HepG2 (cell line): ENCODE measurements around the gene ZFAND2A. TPM values are rescaled to one million over a fixed set of nuclear protein-coding genes. Genes with fewer than 3 reads are reported as not detected.

Experiments
- HDAC1 ChIP-seq: sonication (generic); formaldehyde crosslinking; IDR thresholded peaks from 2 replicates; pipeline ENCODE4 v1.5.1; 2020; ENCODE audit warnings: mild to moderate bottlenecking, missing genetic modification reagents
- SIX1 ChIP-seq: sonication (generic); formaldehyde crosslinking; IDR thresholded peaks from 2 replicates; pipeline ENCODE4 v1.4.0; 2020; ENCODE audit warnings: missing genetic modification reagents, borderline replicate concordance
- YEATS4 ChIP-seq: sonication (generic); formaldehyde crosslinking; IDR thresholded peaks from 2 replicates; pipeline ENCODE4 v1.4.0; 2020; ENCODE audit warnings: missing genetic modification reagents, borderline replicate concordance
- YY1 ChIP-seq: IDR thresholded peaks from 2 replicates; pipeline ENCODE4 v1.6.1; 2011; ENCODE audit warnings: low read length, low read depth, moderate library complexity, mild to moderate bottlenecking; ENCODE audit not compliant: insufficient read depth, insufficient replicate concordance
- ZNF777 ChIP-seq: sonication (generic); formaldehyde crosslinking; IDR thresholded peaks from 2 replicates; pipeline ENCODE4 v1.4.0; 2020; ENCODE audit warnings: missing genetic modification reagents
- polyA plus RNA-seq, 8 experiments: library from polyadenylated mRNA; depleted of rRNA in 3 of 8; stranded (reverse) in 7 of 8; unstranded in 1 of 8; fragments of >200 nt; fragmentation: Illumina TruSeq in 4 of 8; extraction: Trizol in 4 of 8; gene quantifications; 2 replicates each; pipeline versions ENCODE4 v1.2.1 to v1.2.3, GENCODE V29; 2011 to 2016; ENCODE audit warnings: low read depth in 4 of 8, missing spikeins in 1 of 8, mixed read lengths in 1 of 8; ENCODE audit not compliant: insufficient read depth in 1 of 8
- total RNA-seq, 5 experiments: library from RNA; depleted of rRNA; stranded (reverse); fragments of >200 nt; fragmentation: Illumina TruSeq; extraction: Trizol; gene quantifications; 2 replicates each; pipeline ENCODE4 v1.2.3, GENCODE V29; 2016; ENCODE audit warnings: low read depth in 1 of 5
- TF ChIP-seq, protein P1 (sequence below): sonication (generic); formaldehyde crosslinking; IDR thresholded peaks from 2 replicates; pipeline ENCODE4 v1.9.0; 2021; ENCODE audit warnings: mild to moderate bottlenecking, missing genetic modification reagents
- TF ChIP-seq, protein P2 (sequence below): sonication (generic); formaldehyde crosslinking; IDR thresholded peaks from 2 replicates; pipeline ENCODE4 v1.4.0; 2020; ENCODE audit warnings: missing genetic modification reagents
- TF ChIP-seq, protein P3 (sequence below): sonication (generic); formaldehyde crosslinking; IDR thresholded peaks from 2 replicates; pipeline ENCODE4 v1.4.0; 2020; ENCODE audit warnings: missing genetic modification reagents, borderline replicate concordance
- TF ChIP-seq, protein P4 (sequence below): sonication (generic); formaldehyde crosslinking; IDR thresholded peaks from 2 replicates; pipeline ENCODE4 v1.8.0; 2022; ENCODE audit warnings: mild to moderate bottlenecking, missing genetic modification reagents, borderline replicate concordance
- TF ChIP-seq, protein P5 (sequence below): sonication (generic); formaldehyde crosslinking; IDR thresholded peaks from 2 replicates; pipeline ENCODE4 v1.4.0; 2020; ENCODE audit warnings: missing genetic modification reagents; ENCODE audit errors: not compliant biosample characterization
- TF ChIP-seq, protein P6 (sequence below): fragments of 450-650 bp; IDR thresholded peaks from 2 replicates; pipeline ENCODE4 v1.6.1; 2016

ZFAND2A gene
- total and polyA plus RNA-seq, 2 of the 13 experiments (the other 11 are each of a cell fraction or from before 2014, with no cell fraction given) = 140 to 153 TPM

DNA sequence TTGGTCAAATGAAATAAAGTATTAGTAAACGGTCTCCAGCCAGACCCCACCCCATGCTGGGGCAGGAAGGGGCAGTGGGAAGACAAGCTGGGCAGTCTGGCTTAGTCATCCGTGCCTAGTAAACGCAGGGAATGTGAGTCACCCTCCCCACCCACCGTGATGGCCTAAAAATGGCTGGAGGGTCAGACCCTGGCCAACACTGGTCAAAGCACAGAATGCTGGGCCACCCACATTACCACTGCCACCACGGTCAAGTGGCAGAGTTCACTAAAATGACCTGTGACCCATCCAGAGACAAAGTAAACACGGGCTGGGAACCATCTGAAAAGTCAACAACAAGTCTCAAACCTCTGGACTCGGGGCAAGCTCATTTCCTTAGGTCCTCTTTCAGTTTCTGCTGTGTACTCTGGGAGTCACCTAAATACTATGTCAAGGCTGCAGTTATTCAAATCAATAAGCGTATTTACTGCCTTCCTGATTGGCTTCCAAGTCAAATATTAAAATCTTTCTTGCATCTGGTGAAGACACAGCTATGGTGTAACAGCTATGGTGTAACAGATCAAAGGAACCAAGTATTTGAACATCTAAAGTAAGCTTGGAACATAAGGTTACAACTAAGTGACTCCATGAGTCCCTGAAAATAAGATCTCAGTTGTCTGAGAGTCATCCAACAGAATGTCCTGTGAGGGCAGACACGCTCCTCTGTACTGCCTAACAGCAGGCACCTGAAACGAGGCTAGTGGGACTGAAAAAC is 3.0 kb downstream of the ZFAND2A start (continued):
- TF ChIP-seq, protein P1, sequence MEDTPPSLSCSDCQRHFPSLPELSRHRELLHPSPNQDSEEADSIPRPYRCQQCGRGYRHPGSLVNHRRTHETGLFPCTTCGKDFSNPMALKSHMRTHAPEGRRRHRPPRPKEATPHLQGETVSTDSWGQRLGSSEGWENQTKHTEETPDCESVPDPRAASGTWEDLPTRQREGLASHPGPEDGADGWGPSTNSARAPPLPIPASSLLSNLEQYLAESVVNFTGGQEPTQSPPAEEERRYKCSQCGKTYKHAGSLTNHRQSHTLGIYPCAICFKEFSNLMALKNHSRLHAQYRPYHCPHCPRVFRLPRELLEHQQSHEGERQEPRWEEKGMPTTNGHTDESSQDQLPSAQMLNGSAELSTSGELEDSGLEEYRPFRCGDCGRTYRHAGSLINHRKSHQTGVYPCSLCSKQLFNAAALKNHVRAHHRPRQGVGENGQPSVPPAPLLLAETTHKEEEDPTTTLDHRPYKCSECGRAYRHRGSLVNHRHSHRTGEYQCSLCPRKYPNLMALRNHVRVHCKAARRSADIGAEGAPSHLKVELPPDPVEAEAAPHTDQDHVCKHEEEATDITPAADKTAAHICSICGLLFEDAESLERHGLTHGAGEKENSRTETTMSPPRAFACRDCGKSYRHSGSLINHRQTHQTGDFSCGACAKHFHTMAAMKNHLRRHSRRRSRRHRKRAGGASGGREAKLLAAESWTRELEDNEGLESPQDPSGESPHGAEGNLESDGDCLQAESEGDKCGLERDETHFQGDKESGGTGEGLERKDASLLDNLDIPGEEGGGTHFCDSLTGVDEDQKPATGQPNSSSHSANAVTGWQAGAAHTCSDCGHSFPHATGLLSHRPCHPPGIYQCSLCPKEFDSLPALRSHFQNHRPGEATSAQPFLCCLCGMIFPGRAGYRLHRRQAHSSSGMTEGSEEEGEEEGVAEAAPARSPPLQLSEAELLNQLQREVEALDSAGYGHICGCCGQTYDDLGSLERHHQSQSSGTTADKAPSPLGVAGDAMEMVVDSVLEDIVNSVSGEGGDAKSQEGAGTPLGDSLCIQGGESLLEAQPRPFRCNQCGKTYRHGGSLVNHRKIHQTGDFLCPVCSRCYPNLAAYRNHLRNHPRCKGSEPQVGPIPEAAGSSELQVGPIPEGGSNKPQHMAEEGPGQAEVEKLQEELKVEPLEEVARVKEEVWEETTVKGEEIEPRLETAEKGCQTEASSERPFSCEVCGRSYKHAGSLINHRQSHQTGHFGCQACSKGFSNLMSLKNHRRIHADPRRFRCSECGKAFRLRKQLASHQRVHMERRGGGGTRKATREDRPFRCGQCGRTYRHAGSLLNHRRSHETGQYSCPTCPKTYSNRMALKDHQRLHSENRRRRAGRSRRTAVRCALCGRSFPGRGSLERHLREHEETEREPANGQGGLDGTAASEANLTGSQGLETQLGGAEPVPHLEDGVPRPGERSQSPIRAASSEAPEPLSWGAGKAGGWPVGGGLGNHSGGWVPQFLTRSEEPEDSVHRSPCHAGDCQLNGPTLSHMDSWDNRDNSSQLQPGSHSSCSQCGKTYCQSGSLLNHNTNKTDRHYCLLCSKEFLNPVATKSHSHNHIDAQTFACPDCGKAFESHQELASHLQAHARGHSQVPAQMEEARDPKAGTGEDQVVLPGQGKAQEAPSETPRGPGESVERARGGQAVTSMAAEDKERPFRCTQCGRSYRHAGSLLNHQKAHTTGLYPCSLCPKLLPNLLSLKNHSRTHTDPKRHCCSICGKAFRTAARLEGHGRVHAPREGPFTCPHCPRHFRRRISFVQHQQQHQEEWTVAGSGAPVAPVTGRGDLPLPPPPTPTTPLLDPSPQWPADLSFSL (CRISPR knock-in tag) = no peak
- TF ChIP-seq, protein P2, sequence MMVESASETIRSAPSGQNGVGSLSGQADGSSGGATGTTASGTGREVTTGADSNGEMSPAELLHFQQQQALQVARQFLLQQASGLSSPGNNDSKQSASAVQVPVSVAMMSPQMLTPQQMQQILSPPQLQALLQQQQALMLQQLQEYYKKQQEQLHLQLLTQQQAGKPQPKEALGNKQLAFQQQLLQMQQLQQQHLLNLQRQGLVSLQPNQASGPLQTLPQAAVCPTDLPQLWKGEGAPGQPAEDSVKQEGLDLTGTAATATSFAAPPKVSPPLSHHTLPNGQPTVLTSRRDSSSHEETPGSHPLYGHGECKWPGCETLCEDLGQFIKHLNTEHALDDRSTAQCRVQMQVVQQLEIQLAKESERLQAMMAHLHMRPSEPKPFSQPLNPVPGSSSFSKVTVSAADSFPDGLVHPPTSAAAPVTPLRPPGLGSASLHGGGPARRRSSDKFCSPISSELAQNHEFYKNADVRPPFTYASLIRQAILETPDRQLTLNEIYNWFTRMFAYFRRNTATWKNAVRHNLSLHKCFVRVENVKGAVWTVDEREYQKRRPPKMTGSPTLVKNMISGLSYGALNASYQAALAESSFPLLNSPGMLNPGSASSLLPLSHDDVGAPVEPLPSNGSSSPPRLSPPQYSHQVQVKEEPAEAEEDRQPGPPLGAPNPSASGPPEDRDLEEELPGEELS (CRISPR knock-in tag) = peak; percentile 98
- TF ChIP-seq, protein P3, sequence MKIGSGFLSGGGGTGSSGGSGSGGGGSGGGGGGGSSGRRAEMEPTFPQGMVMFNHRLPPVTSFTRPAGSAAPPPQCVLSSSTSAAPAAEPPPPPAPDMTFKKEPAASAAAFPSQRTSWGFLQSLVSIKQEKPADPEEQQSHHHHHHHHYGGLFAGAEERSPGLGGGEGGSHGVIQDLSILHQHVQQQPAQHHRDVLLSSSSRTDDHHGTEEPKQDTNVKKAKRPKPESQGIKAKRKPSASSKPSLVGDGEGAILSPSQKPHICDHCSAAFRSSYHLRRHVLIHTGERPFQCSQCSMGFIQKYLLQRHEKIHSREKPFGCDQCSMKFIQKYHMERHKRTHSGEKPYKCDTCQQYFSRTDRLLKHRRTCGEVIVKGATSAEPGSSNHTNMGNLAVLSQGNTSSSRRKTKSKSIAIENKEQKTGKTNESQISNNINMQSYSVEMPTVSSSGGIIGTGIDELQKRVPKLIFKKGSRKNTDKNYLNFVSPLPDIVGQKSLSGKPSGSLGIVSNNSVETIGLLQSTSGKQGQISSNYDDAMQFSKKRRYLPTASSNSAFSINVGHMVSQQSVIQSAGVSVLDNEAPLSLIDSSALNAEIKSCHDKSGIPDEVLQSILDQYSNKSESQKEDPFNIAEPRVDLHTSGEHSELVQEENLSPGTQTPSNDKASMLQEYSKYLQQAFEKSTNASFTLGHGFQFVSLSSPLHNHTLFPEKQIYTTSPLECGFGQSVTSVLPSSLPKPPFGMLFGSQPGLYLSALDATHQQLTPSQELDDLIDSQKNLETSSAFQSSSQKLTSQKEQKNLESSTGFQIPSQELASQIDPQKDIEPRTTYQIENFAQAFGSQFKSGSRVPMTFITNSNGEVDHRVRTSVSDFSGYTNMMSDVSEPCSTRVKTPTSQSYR (CRISPR knock-in tag) = peak; percentile 58; the same call in 1 of the 2 replicates
- TF ChIP-seq ZNF777 (CRISPR knock-in tag) (peak; percentile 39; the same call in 1 of the 2 replicates), YY1 (peak; percentile 90), YEATS4 (CRISPR knock-in tag) (peak; percentile 78), HDAC1 (CRISPR knock-in tag) (peak; percentile 98), SIX1 (peak; percentile 95)
- TF ChIP-seq, protein P4, sequence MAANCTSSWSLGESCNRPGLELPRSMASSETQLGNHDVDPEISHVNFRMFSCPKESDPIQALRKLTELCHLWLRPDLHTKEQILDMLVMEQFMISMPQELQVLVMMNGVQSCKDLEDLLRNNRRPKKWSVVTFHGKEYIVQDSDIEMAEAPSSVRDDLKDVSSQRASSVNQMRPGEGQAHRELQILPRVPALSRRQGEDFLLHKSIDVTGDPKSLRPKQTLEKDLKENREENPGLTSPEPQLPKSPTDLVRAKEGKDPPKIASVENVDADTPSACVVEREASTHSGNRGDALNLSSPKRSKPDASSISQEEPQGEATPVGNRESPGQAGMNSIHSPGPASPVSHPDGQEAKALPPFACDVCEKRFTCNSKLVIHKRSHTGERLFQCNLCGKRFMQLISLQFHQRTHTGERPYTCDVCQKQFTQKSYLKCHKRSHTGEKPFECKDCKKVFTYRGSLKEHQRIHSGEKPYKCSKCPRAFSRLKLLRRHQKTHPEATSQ (CRISPR knock-in tag) = peak; percentile 51; the same call in 1 of the 2 replicates
- TF ChIP-seq, protein P5, sequence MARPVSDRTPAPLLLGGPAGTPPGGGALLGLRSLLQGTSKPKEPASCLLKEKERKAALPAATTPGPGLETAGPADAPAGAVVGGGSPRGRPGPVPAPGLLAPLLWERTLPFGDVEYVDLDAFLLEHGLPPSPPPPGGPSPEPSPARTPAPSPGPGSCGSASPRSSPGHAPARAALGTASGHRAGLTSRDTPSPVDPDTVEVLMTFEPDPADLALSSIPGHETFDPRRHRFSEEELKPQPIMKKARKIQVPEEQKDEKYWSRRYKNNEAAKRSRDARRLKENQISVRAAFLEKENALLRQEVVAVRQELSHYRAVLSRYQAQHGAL (CRISPR knock-in tag) = peak; percentile 52
- TF ChIP-seq, protein P6, sequence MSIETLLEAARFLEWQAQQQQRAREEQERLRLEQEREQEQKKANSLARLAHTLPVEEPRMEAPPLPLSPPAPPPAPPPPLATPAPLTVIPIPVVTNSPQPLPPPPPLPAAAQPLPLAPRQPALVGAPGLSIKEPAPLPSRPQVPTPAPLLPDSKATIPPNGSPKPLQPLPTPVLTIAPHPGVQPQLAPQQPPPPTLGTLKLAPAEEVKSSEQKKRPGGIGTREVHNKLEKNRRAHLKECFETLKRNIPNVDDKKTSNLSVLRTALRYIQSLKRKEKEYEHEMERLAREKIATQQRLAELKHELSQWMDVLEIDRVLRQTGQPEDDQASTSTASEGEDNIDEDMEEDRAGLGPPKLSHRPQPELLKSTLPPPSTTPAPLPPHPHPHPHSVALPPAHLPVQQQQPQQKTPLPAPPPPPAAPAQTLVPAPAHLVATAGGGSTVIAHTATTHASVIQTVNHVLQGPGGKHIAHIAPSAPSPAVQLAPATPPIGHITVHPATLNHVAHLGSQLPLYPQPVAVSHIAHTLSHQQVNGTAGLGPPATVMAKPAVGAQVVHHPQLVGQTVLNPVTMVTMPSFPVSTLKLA = peak; percentile 42
